ENCODE data around the gene ERG. TPM values are rescaled to one million over a fixed set of nuclear protein-coding genes. Genes with fewer than 3 reads are reported as not detected.

The ERG gene
- total RNA-seq, 1 experiment from 2014 or later = not detected

GRCh38 chr21:38367646-38368045, 130.6 kb downstream of the ERG start:
- no peaks in the 10 kb centered on the region for H3K27me3 Mint-ChIP-seq (ENCODE audit: insufficient read depth, unreplicated experiment)
- no TSS peak for BruUV-seq (replicated peaks)
- H3K9me3 ChIP-seq = no peaks in the 10 kb centered on the region
- POLR2A ChIA-PET = no interaction called here
- intact Hi-C loops (cut with micrococcal nuclease; ENCODE audit: unreplicated experiment) = no loop called here
- no peak overlapping the region for H3K27ac Mint-ChIP-seq (ENCODE audit: unreplicated experiment)
- no peaks in the 10 kb centered on the region for H3K4me1 ChIP-seq
- H3K36me3 Mint-ChIP-seq (ENCODE audit: insufficient read depth, unreplicated experiment) = no peaks in the 10 kb centered on the region
- DNase-seq = no peak
- CTCF ChIA-PET = no interaction called here
- no peak overlapping the region for H3K4me3 ChIP-seq (ENCODE audit: low read depth, low read length)
- no peak for TF ChIP-seq CTCF (IDR thresholded peaks at IDR 0.05; ENCODE audit: insufficient read depth in 1 of 2, low read depth in 1 of 2, low read length in 1 of 2, severe bottlenecking in 1 of 2, unreplicated experiment in 1 of 2)
- H3K9me3 Mint-ChIP-seq (ENCODE audit: unreplicated experiment) = no peaks in the 10 kb centered on the region
- no peaks in the 10 kb centered on the region for H3K36me3 ChIP-seq (ENCODE audit: control insufficient read depth, insufficient read depth, low read length)
- H3K4me1 Mint-ChIP-seq (ENCODE audit: low read depth, unreplicated experiment) = no peaks in the 10 kb centered on the region
- no peak overlapping the region for H3K4me3 Mint-ChIP-seq (ENCODE audit: unreplicated experiment)
- H3K27me3 ChIP-seq (replicated peaks; ENCODE audit: control insufficient read depth, insufficient read depth, low read length) = no peaks in the 10 kb centered on the region

- peaks cover 4% of the 10 kb centered on the region for H3K27me3 Mint-ChIP-seq (ENCODE audit: insufficient read depth, unreplicated experiment)
- H3K4me1 Mint-ChIP-seq (ENCODE audit: low read depth, unreplicated experiment) = no peaks in the 10 kb centered on the region
- BruUV-seq (replicated peaks) = no TSS peak
- POLR2A ChIA-PET = no interaction called here
- Histone ChIP-seq H3K4me3 (ENCODE audit: low read depth, low read length) (no peak overlapping the region), H3K36me3 (ENCODE audit: control insufficient read depth, insufficient read depth, low read length) (no peaks in the 10 kb centered on the region), H3K4me1 (no peaks in the 10 kb centered on the region), H3K9me3 (no peaks in the 10 kb centered on the region), H3K27me3 (replicated peaks; ENCODE audit: control insufficient read depth, insufficient read depth, low read length) (no peaks in the 10 kb centered on the region)
- no peaks in the 10 kb centered on the region for H3K36me3 Mint-ChIP-seq (ENCODE audit: insufficient read depth, unreplicated experiment)
- DNase-seq = no peak
- intact Hi-C loops (cut with micrococcal nuclease; ENCODE audit: unreplicated experiment) = no loop called here
- no peak overlapping the region for H3K4me3 Mint-ChIP-seq (ENCODE audit: unreplicated experiment)
- no peak overlapping the region for H3K27ac Mint-ChIP-seq (ENCODE audit: unreplicated experiment)
- H3K9me3 Mint-ChIP-seq (ENCODE audit: unreplicated experiment) = no peaks in the 10 kb centered on the region
- no peak for TF ChIP-seq CTCF (IDR thresholded peaks at IDR 0.05; ENCODE audit: insufficient read depth in 1 of 2, low read depth in 1 of 2, low read length in 1 of 2, severe bottlenecking in 1 of 2, unreplicated experiment in 1 of 2)
- CTCF ChIA-PET = no interaction called here
Observed at GRCh38 chr21:38365521-38365920, 132.8 kb downstream of the ERG start.

- BruUV-seq (replicated peaks) = no TSS peak
- Mint-ChIP-seq H3K4me3 (ENCODE audit: unreplicated experiment) (no peak overlapping the region), H3K27me3 (ENCODE audit: insufficient read depth, unreplicated experiment) (peaks cover 6% of the 10 kb centered on the region), H3K27ac (ENCODE audit: unreplicated experiment) (no peak overlapping the region), H3K4me1 (ENCODE audit: low read depth, unreplicated experiment) (no peaks in the 10 kb centered on the region), H3K9me3 (ENCODE audit: unreplicated experiment) (no peaks in the 10 kb centered on the region), H3K36me3 (ENCODE audit: insufficient read depth, unreplicated experiment) (no peaks in the 10 kb centered on the region)
- TF ChIP-seq CTCF (IDR thresholded peaks at IDR 0.05; ENCODE audit: insufficient read depth in 1 of 2, low read depth in 1 of 2, low read length in 1 of 2, severe bottlenecking in 1 of 2, unreplicated experiment in 1 of 2) = no peak
- intact Hi-C loops (cut with micrococcal nuclease; ENCODE audit: unreplicated experiment) = no loop called here
- Histone ChIP-seq H3K27me3 (replicated peaks; ENCODE audit: control insufficient read depth, insufficient read depth, low read length) (no peaks in the 10 kb centered on the region), H3K36me3 (ENCODE audit: control insufficient read depth, insufficient read depth, low read length) (no peaks in the 10 kb centered on the region), H3K4me1 (no peaks in the 10 kb centered on the region), H3K4me3 (ENCODE audit: low read depth, low read length) (no peak overlapping the region), H3K9me3 (no peaks in the 10 kb centered on the region)
- ChIA-PET POLR2A (no interaction called here), CTCF (no interaction called here)
- no peak for DNase-seq
Observed at GRCh38 chr21:38363693-38364092, 134.6 kb downstream of the ERG start.
